Measurements from ENCODE around the gene FLT4.

FLT4 gene

GRCh38 chr5:180648658-180649296 lies 623 bp downstream of the FLT4 start:
- TF ChIP-seq CTCF (IDR thresholded peaks at IDR 0.05; ENCODE audit: low read depth, low read length, missing control alignments): peak; percentile 8
- no peak for DNase-seq (ENCODE audit: extremely low read depth, low read depth)
- no peak overlapping the region for H3K4me3 ChIP-seq (replicated peaks; ENCODE audit: low read depth, low read length)

GRCh38 chr5:180647941-180648500 lies 1.4 kb downstream of the FLT4 start:
- TF ChIP-seq CTCF (IDR thresholded peaks at IDR 0.05; ENCODE audit: low read depth, low read length, missing control alignments): no peak
- H3K4me3 ChIP-seq (replicated peaks; ENCODE audit: low read depth, low read length): no peak overlapping the region
- no peak for DNase-seq (ENCODE audit: extremely low read depth, low read depth)

GRCh38 chr5:180647465-180647864 lies 1.9 kb downstream of the FLT4 start:
- DNase-seq (ENCODE audit: extremely low read depth, low read depth): no peak
- no peak for TF ChIP-seq CTCF (IDR thresholded peaks at IDR 0.05; ENCODE audit: low read depth, low read length, missing control alignments)
- H3K4me3 ChIP-seq (replicated peaks; ENCODE audit: low read depth, low read length): no peak overlapping the region

GRCh38 chr5:180646963-180647305 lies 2.5 kb downstream of the FLT4 start:
- DNase-seq (ENCODE audit: extremely low read depth, low read depth): no peak
- no peak for TF ChIP-seq CTCF (IDR thresholded peaks at IDR 0.05; ENCODE audit: low read depth, low read length, missing control alignments)
- no peak overlapping the region for H3K4me3 ChIP-seq (replicated peaks; ENCODE audit: low read depth, low read length)

GRCh38 chr5:180646289-180646962 lies 3.0 kb downstream of the FLT4 start:
- no peak for TF ChIP-seq CTCF (IDR thresholded peaks at IDR 0.05; ENCODE audit: low read depth, low read length, missing control alignments)
- no peak overlapping the region for H3K4me3 ChIP-seq (replicated peaks; ENCODE audit: low read depth, low read length)
- DNase-seq (ENCODE audit: extremely low read depth, low read depth): no peak

GRCh38 chr5:180645274-180646204 lies 3.9 kb downstream of the FLT4 start:
- TF ChIP-seq CTCF (IDR thresholded peaks at IDR 0.05; ENCODE audit: low read depth, low read length, missing control alignments): no peak
- no peak for DNase-seq (ENCODE audit: extremely low read depth, low read depth)
- no peak overlapping the region for H3K4me3 ChIP-seq (replicated peaks; ENCODE audit: low read depth, low read length)
